Fibroblast of villous mesenchyme (primary cell): ENCODE data around the gene IRGC. TPM values are rescaled to one million over a fixed set of nuclear protein-coding genes. Genes with fewer than 3 reads are reported as not detected.

Source experiments
- DNase-seq: peaks from one replicate; pipeline ENCODE4 v3.0.0-alpha.2; 2010; ENCODE audit warnings: low read depth
- H3K4me3 ChIP-seq: 2 replicates; pipeline ENCODE4 v1.5.1; 2011; ENCODE audit warnings: low read depth, mild to moderate bottlenecking, low read length
- total RNA-seq: library from RNA; depleted of rRNA; stranded (reverse); fragments of >200 nt; gene quantifications from 2 replicates; pipeline ENCODE4 v1.2.3, GENCODE V29; 2012
- TF ChIP-seq, protein P1 (sequence below): IDR thresholded peaks from 2 replicates; pipeline ENCODE4 v1.5.1; 2012; ENCODE audit warnings: low read depth, mild to moderate bottlenecking, low read length; ENCODE audit not compliant: insufficient read depth

IRGC gene
- total RNA-seq, 1 donor, result not detected

DNA sequence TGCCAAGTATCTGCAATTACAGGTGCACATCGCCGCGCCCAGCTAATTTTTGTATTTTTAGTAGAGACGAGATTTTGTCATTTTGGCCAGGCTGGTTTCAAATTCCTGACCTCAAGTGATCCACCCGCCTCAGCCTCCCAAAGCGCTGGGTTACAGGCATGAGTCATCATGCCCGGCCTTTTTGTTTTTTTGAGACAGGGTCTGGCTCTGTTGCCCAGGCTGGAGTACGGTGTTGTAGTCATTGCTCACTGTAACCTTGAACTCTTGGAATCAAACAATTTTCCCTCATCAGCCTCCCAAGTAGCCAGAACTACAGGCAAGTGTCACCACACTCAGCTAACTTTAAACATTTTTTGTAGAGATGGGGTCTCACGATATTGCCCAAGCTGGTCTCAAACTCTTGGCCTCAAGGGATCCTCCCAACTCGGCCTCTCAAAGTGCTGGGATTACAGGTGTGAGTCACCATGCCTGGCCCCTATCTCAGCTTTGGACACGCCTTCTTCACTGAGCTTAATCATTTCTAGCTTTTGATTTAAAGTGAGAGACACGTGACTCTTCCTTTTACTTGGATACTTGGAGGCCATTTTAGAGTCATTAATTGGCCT, 4.0 kb upstream of the IRGC start:
- DNase-seq, result no peak
- H3K4me3 ChIP-seq, result no peak overlapping the region
- TF ChIP-seq, protein P1, sequence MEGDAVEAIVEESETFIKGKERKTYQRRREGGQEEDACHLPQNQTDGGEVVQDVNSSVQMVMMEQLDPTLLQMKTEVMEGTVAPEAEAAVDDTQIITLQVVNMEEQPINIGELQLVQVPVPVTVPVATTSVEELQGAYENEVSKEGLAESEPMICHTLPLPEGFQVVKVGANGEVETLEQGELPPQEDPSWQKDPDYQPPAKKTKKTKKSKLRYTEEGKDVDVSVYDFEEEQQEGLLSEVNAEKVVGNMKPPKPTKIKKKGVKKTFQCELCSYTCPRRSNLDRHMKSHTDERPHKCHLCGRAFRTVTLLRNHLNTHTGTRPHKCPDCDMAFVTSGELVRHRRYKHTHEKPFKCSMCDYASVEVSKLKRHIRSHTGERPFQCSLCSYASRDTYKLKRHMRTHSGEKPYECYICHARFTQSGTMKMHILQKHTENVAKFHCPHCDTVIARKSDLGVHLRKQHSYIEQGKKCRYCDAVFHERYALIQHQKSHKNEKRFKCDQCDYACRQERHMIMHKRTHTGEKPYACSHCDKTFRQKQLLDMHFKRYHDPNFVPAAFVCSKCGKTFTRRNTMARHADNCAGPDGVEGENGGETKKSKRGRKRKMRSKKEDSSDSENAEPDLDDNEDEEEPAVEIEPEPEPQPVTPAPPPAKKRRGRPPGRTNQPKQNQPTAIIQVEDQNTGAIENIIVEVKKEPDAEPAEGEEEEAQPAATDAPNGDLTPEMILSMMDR, result no peak

DNA sequence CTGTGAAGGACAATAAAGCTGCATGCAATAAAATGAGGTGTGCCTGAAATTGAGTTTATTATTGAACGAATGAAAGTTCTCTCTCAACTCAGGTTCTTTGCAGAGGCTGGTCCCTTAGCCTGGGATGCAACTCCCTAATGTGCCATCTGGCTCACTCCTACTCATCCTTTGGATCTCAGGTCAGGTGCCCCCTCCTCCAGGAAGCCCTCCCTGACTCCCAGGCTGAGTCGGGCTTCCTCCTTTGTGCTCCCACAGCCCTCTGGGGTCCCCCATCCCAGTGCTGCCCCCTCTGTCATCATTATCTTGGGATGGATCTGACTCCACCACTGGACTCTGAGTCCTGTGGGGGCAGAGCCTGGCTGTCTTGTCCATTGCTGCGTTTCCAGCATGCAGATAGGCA, 2.7 kb upstream of the IRGC start:
- DNase-seq, result no peak
- TF ChIP-seq, protein P1, result no peak
- H3K4me3 ChIP-seq, result no peak overlapping the region

DNA sequence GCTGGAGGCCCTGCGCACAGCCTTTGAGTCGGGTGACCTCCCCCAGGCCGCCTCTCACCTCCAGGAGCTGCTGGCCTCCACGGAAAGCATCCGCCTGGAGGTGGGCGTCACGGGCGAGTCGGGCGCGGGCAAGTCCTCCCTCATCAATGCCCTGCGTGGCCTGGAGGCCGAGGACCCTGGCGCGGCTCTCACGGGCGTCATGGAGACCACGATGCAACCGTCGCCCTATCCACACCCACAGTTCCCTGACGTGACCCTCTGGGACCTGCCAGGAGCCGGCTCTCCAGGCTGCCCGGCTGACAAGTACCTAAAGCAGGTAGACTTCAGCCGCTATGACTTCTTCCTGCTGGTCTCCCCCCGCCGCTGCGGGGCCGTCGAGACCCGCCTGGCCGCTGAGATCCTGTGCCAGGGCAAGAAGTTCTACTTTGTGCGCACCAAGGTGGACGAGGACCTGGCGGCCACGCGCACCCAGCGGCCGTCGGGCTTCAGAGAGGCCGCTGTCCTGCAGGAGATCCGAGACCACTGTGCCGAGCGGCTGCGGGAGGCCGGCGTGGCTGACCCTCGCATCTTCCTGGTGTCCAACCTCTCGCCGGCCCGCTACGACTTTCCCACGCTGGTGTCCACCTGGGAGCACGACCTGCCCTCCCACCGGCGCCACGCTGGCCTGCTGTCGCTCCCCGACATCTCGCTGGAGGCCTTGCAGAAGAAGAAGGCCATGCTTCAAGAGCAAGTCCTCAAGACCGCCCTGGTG, 2.9 kb downstream of the IRGC start:
- H3K4me3 ChIP-seq, result no peak overlapping the region
- TF ChIP-seq, protein P1, result no peak
- DNase-seq, result no peak

DNA sequence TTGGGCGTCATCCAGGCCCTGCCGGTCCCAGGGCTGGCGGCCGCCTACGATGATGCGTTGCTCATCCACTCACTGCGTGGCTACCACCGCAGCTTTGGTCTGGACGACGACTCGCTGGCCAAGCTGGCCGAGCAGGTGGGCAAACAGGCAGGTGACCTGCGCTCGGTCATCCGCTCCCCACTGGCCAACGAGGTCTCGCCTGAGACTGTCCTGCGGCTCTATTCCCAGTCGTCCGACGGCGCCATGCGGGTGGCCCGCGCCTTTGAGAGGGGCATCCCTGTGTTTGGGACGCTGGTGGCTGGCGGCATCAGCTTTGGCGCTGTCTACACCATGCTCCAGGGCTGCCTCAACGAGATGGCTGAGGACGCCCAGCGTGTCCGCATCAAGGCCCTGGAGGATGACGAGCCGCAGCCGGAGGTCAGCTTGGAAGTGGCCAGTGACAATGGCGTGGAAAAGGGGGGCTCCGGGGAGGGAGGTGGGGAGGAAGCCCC, 3.5 kb downstream of the IRGC start:
- TF ChIP-seq, protein P1, result no peak
- H3K4me3 ChIP-seq, result no peak overlapping the region
- DNase-seq, result no peak

DNA sequence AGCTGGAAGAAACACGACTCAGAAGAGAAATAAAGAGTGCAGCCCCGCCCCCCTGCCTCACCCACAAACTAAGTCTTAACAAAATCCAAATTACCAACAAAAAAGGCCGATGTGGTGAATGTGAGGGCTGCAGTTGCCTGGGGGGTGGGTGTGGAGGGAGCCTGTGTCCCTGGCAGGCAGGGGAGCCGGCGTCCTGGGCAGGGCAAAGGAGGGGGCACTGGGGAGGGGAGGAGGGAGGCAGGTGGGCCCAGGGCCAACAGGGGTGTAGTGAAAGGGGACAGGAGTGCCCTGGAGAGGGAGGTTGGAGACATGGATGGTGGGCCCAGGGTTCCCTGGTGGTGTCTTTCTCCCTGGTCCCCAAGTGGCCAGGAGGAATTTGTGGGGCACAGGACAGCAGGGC, 4.0 kb downstream of the IRGC start:
- DNase-seq, result no peak
- TF ChIP-seq, protein P1, result no peak
- H3K4me3 ChIP-seq, result no peak overlapping the region

DNA sequence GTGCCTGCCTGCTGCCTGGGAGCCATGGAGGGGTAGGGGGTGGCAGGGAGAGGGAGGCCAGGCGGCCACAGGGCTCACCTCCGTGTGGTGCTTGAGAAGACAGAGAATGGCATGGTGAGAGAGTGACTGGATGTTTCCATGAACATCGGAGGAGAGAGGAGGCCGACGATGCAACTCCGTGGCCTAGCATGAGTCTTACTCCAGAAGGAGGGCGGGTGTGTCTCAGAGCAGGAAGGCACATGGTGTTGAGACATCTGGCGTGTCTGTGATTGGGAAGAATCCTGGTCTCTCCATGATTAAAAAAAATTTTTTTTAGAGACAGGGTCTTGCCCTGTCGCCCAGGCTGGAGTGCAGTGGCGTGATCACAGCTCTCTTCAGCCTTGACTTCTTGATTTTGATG, 5.1 kb downstream of the IRGC start:
- TF ChIP-seq, protein P1, result no peak
- DNase-seq, result no peak
- no peak overlapping the region for H3K4me3 ChIP-seq
